Liver (tissue), 9 donors: ENCODE measurements around the gene PLXNA3. TPM values are rescaled to one million over a fixed set of nuclear protein-coding genes. Genes with fewer than 3 reads are reported as not detected.

Experiments
- DNase-seq: peaks from one replicate; pipeline ENCODE4 v3.0.0-alpha.2; 2017; ENCODE audit warnings: low spot score
- H3K27ac ChIP-seq, 2 donors: one replicate each; pipeline ENCODE4 v1.7.0; 2013; ENCODE audit warnings: inconsistent platforms in 2 of 2, low read length in 2 of 2, control low read depth in 1 of 2, low read depth in 1 of 2, mild to moderate bottlenecking in 1 of 2
- H3K27me3 ChIP-seq, 4 donors: one replicate each; pipeline versions ENCODE4 v1.6.1 to v1.7.0; 2013; ENCODE audit warnings: low read length in 3 of 4, inconsistent platforms in 1 of 4, mild to moderate bottlenecking in 1 of 4, moderate library complexity in 1 of 4; ENCODE audit not compliant: control insufficient read depth in 4 of 4, insufficient read depth in 4 of 4
- H3K36me3 ChIP-seq, 4 donors: one replicate each; pipeline versions ENCODE4 v1.6.1 to v1.7.0; 2013; ENCODE audit warnings: low read length in 3 of 4, mild to moderate bottlenecking in 3 of 4, low read depth in 1 of 4, moderate library complexity in 1 of 4; ENCODE audit not compliant: control insufficient read depth in 4 of 4, insufficient read depth in 3 of 4
- H3K4me1 ChIP-seq, 4 donors: one replicate each; pipeline versions ENCODE4 v1.6.1 to v1.7.0; 2013; ENCODE audit warnings: low read length in 3 of 4, mild to moderate bottlenecking in 3 of 4, moderate library complexity in 1 of 4; ENCODE audit not compliant: control insufficient read depth in 4 of 4, insufficient read depth in 4 of 4
- H3K4me3 ChIP-seq, 3 donors: one replicate each; pipeline versions ENCODE4 v1.6.1 to v1.7.0; 2013; ENCODE audit warnings: low read length in 3 of 3, control low read depth in 1 of 3, low read depth in 1 of 3, mild to moderate bottlenecking in 1 of 3
- H3K9ac ChIP-seq, 2 donors: one replicate each; pipeline ENCODE4 v1.7.0; 2013; ENCODE audit warnings: low read length in 2 of 2, mild to moderate bottlenecking in 2 of 2, moderate library complexity in 2 of 2, control low read depth in 1 of 2, low read depth in 1 of 2
- H3K9me3 ChIP-seq, 4 donors: one replicate each; pipeline versions ENCODE4 v1.6.1 to v1.7.0; 2013; ENCODE audit warnings: low read length in 3 of 4; ENCODE audit not compliant: control insufficient read depth in 4 of 4
- CTCF ChIP-seq: fragments of 150-350 bp; IDR thresholded peaks from 2 replicates; pipeline ENCODE4 v1.5.1; 2017; ENCODE audit warnings: improper control_type of control experiment, low read depth, low read length; ENCODE audit not compliant: missing input control
- FOXA1 ChIP-seq: IDR thresholded peaks from 2 replicates; pipeline ENCODE4 v1.6.1; 2016; ENCODE audit warnings: antibody characterized with exemption
- GABPA ChIP-seq, 2 donors: IDR thresholded peaks in 1 of 2; conservative IDR thresholded peaks in 1 of 2; 2 replicates each; pipeline ENCODE4 v1.6.1; 2016; ENCODE audit warnings: antibody characterized with exemption in 2 of 2, mild to moderate bottlenecking in 1 of 2, moderate library complexity in 1 of 2
- HNF4A ChIP-seq, 2 donors: conservative IDR thresholded peaks; 2 replicates each; pipeline ENCODE4 v1.6.1; 2016; ENCODE audit warnings: antibody characterized with exemption in 2 of 2, mild to moderate bottlenecking in 2 of 2
- HNF4G ChIP-seq: IDR thresholded peaks from 2 replicates; pipeline ENCODE4 v1.6.1; 2016; ENCODE audit warnings: antibody characterized with exemption
- JUND ChIP-seq, 2 donors: IDR thresholded peaks; 2 replicates each; pipeline ENCODE4 v1.6.1; 2016; ENCODE audit warnings: antibody characterized with exemption in 2 of 2
- MAX ChIP-seq: IDR thresholded peaks from 2 replicates; pipeline ENCODE4 v1.6.1; 2016; ENCODE audit warnings: antibody characterized with exemption
- RAD21 ChIP-seq, 2 donors: IDR thresholded peaks; 2 replicates each; pipeline ENCODE4 v1.6.1; 2016; ENCODE audit warnings: antibody characterized with exemption in 2 of 2, mild to moderate bottlenecking in 2 of 2
- REST ChIP-seq: IDR thresholded peaks from 2 replicates; pipeline ENCODE4 v1.6.1; 2016; ENCODE audit warnings: antibody characterized with exemption, mild to moderate bottlenecking
- RXRA ChIP-seq, 2 donors: IDR thresholded peaks; 2 replicates each; pipeline ENCODE4 v1.6.1; 2017 to 2018; ENCODE audit warnings: antibody characterized with exemption in 2 of 2, mild to moderate bottlenecking in 1 of 2
- SP1 ChIP-seq: IDR thresholded peaks from 2 replicates; pipeline ENCODE4 v1.6.1; 2018; ENCODE audit warnings: antibody characterized with exemption, mild to moderate bottlenecking
- YY1 ChIP-seq: IDR thresholded peaks from 2 replicates; pipeline ENCODE4 v1.6.1; 2016; ENCODE audit warnings: antibody characterized with exemption, mild to moderate bottlenecking
- ZBTB33 ChIP-seq: IDR thresholded peaks from 2 replicates; pipeline ENCODE4 v1.6.1; 2016; ENCODE audit warnings: antibody characterized with exemption
- WGBS: extraction: QIAGEN DNeasy Blood & Tissue Kit; methylation state at CpG from one replicate; pipeline ENCODE4 v1.1.7; 2013; 5-methylcytosine and 5-hydroxymethylcytosine counted together
- polyA plus RNA-seq, 2 donors: library from polyadenylated mRNA; stranded (reverse) in 1 of 2; unstranded in 1 of 2; fragments of 200-250 nt in 1 of 2; fragments of >200 nt in 1 of 2; fragmentation: Nextera tagmentation in 1 of 2; extraction: Ambion mirVana in 1 of 2; gene quantifications; one replicate each; pipeline versions ENCODE4 v1.2.1 to v1.2.3, GENCODE V29; 2013 to 2015
- total RNA-seq, 2 donors: library from RNA; depleted of rRNA; stranded (reverse); fragments of >200 nt; gene quantifications; one replicate each; pipeline ENCODE4 v1.2.3, GENCODE V29; 2014
- donor health status: healthy.
- donor health status: healthy.
- donor health status: healthy.
- donor health status: healthy.
- donor health status: healthy.

Gene PLXNA3
- total and polyA plus RNA-seq, 4 donors = 1.1 to 1.7 (median 1.5) TPM

- no peaks in the 10 kb centered on the region for H3K9me3 ChIP-seq
- H3K4me1 ChIP-seq = peaks cover 10 to 31% (median 16%) of the 10 kb centered on the region in 4 donors
- 93% methylated on average over 4 of the region's 4 CpGs for WGBS
- no peak for TF ChIP-seq HNF4A (conservative IDR thresholded peaks at IDR 0.05)
- no peak for TF ChIP-seq GABPA (IDR thresholded peaks at IDR 0.05 in 1 of 2, conservative IDR thresholded peaks at IDR 0.05 in 1 of 2)
- no peak for TF ChIP-seq YY1
- no peak for TF ChIP-seq MAX
- TF ChIP-seq FOXA1 = no peak
- no peak for DNase-seq
- H3K27me3 ChIP-seq = no peaks in the 10 kb centered on the region
- no peak overlapping the region for H3K4me3 ChIP-seq
- H3K27ac ChIP-seq = no peak overlapping the region
- H3K9ac ChIP-seq = no peak overlapping the region
- H3K36me3 ChIP-seq = peaks cover 0 to 6% (median 2%) of the 10 kb centered on the region in 4 donors
Observed at GRCh38 chrX:154489182-154489581, 31.1 kb downstream of the PLXNA3 start.

GRCh38 chrX:154490021-154490413 is 31.9 kb downstream of the PLXNA3 start:
- H3K36me3 ChIP-seq = peaks cover 0 to 4% (median 1%) of the 10 kb centered on the region in 4 donors
- H3K4me3 ChIP-seq = peak overlapping the region; percentile 52 to 67 (median 57)
- no peaks in the 10 kb centered on the region for H3K9me3 ChIP-seq
- no peak for DNase-seq
- H3K4me1 ChIP-seq = peaks cover 6 to 23% (median 13%) of the 10 kb centered on the region in 4 donors
- H3K27ac ChIP-seq = peak overlapping the region; percentile 83 to 84
- 1% methylated on average over 19 of the region's 19 CpGs for WGBS
- peak overlapping the region; percentile 5 to 21 for H3K9ac ChIP-seq
- TF ChIP-seq RXRA (IDR thresholded peaks at IDR 0.05) = no peak
- no peak for TF ChIP-seq GABPA (IDR thresholded peaks at IDR 0.05 in 1 of 2, conservative IDR thresholded peaks at IDR 0.05 in 1 of 2)
- TF ChIP-seq REST = no peak
- TF ChIP-seq SP1 = no peak
- no peak for TF ChIP-seq YY1
- no peak for TF ChIP-seq JUND (IDR thresholded peaks at IDR 0.05)
- no peak for TF ChIP-seq CTCF
- H3K27me3 ChIP-seq = peaks cover 0 to 3% (median 0%) of the 10 kb centered on the region in 4 donors

GRCh38 chrX:154490414-154491083 is 32.5 kb downstream of the PLXNA3 start, which contains the start of gene SLC10A3:
Gene SLC10A3 (minus strand): TSS chrX:154490629. CDS start chrX:154488940, 1,689 bp downstream.
- WGBS = under 1% methylated on average over 71 of the region's 71 CpGs
- peak within 1 kb of the TSS; percentile 5 to 81 for H3K9ac ChIP-seq
- H3K4me1 ChIP-seq = peaks cover under 1 to 18% (median 8%) of the 10 kb centered on the region in 4 donors
- H3K27ac ChIP-seq = peak within 1 kb of the TSS; percentile 88 to 94
- no peaks in the 10 kb centered on the region for H3K9me3 ChIP-seq
- peaks cover 0 to 3% (median 0%) of the 10 kb centered on the region in 4 donors for H3K36me3 ChIP-seq
- DNase-seq = peak; percentile 91
- H3K27me3 ChIP-seq = peaks cover 0 to 3% (median 0%) of the 10 kb centered on the region in 4 donors
- H3K4me3 ChIP-seq = peak within 1 kb of the TSS; percentile 56 to 67 (median 57)
- TF ChIP-seq REST = peak; percentile 65
- TF ChIP-seq YY1 = peak; percentile 56
- no peak for TF ChIP-seq HNF4G
- peak in 1 of 2 donors; percentile 63 for TF ChIP-seq GABPA (IDR thresholded peaks at IDR 0.05 in 1 of 2, conservative IDR thresholded peaks at IDR 0.05 in 1 of 2)
- no peak for TF ChIP-seq HNF4A (conservative IDR thresholded peaks at IDR 0.05)
- peak; percentile 37 to 39 for TF ChIP-seq RAD21 (IDR thresholded peaks at IDR 0.05)
- no peak for TF ChIP-seq JUND (IDR thresholded peaks at IDR 0.05)
- TF ChIP-seq FOXA1 = no peak
- no peak for TF ChIP-seq MAX
- TF ChIP-seq ZBTB33 = no peak
- peak; percentile 32 to 36 for TF ChIP-seq RXRA (IDR thresholded peaks at IDR 0.05)
